Sigmoid colon (tissue), 4 donors: ENCODE results near the gene GAGE10.

Experiments
- CTCF ChIP-seq, 4 experiments: fragments of 450-650 bp in 3 of 4; fragments of 200-600 bp in 1 of 4; IDR thresholded peaks; one replicate each; pipeline ENCODE4 v1.5.1; 2016 to 2019; ENCODE audit warnings: antibody characterized with exemption in 4 of 4, mild to moderate bottlenecking in 3 of 4, moderate library complexity in 2 of 4
- EP300 ChIP-seq, 4 donors: sonication (generic); formaldehyde crosslinking; IDR thresholded peaks; one replicate each; pipeline ENCODE4 v1.6.1; 2017; ENCODE audit warnings: antibody characterized with exemption in 4 of 4
- POLR2AphosphoS5 ChIP-seq, 4 donors: sonication (generic); formaldehyde crosslinking; IDR thresholded peaks; one replicate each; pipeline ENCODE4 v1.6.1; 2017; ENCODE audit warnings: antibody characterized with exemption in 4 of 4

- TF ChIP-seq POLR2AphosphoS5 (IDR thresholded peaks at IDR 0.05) (no peak), EP300 (IDR thresholded peaks at IDR 0.05) (no peak), CTCF (IDR thresholded peaks at IDR 0.05) (no peak)
These were observed 36.7 kb upstream of the GAGE10 start for GRCh38 chrX:49266523-49267445.
